Memory B cell (primary cell): ENCODE measurements around the gene OR6M1.

Experiments
- ATAC-seq: fragments of 150-1000 bp; cut with Tn5 transposase; 2 replicates; pipeline ENCODE4 v1.10.0; 2021; ENCODE audit warnings: low read depth, mild to moderate bottlenecking, moderate library complexity
- DNase-seq, 2 donors: peaks; one replicate each; pipeline ENCODE4 v3.0.0; 2022; ENCODE audit warnings: low spot score in 2 of 2
- H3K27ac Mint-ChIP-seq: one replicate; pipeline ENCODE4 v1.8.0; 2022; ENCODE audit warnings: mild to moderate bottlenecking, moderate library complexity, mixed read lengths
- H3K27me3 Mint-ChIP-seq: one replicate; pipeline ENCODE4 v1.8.0; 2022; ENCODE audit warnings: mixed read lengths
- H3K36me3 Mint-ChIP-seq: one replicate; pipeline ENCODE4 v1.8.0; 2022; ENCODE audit warnings: mild to moderate bottlenecking, mixed read lengths
- H3K4me1 Mint-ChIP-seq: one replicate; pipeline ENCODE4 v1.8.0; 2022; ENCODE audit warnings: mixed read lengths
- H3K4me3 Mint-ChIP-seq: one replicate; pipeline ENCODE4 v1.8.0; 2022; ENCODE audit warnings: mild to moderate bottlenecking, moderate library complexity, mixed read lengths
- H3K9me3 Mint-ChIP-seq: one replicate; pipeline ENCODE4 v1.8.0; 2022; ENCODE audit warnings: mixed read lengths

Gene OR6M1

GRCh38 chr11:123762422-123762821 lies 43.7 kb downstream of the OR6M1 start:
- no peak overlapping the region for H3K4me3 Mint-ChIP-seq
- H3K36me3 Mint-ChIP-seq, result peaks cover 6% of the 10 kb centered on the region
- ATAC-seq (no peak), DNase-seq (no peak)
- no peak overlapping the region for H3K27ac Mint-ChIP-seq
- H3K27me3 Mint-ChIP-seq, result peaks cover 3% of the 10 kb centered on the region
- H3K4me1 Mint-ChIP-seq, result no peaks in the 10 kb centered on the region
- peaks cover 13% of the 10 kb centered on the region for H3K9me3 Mint-ChIP-seq

DNA sequence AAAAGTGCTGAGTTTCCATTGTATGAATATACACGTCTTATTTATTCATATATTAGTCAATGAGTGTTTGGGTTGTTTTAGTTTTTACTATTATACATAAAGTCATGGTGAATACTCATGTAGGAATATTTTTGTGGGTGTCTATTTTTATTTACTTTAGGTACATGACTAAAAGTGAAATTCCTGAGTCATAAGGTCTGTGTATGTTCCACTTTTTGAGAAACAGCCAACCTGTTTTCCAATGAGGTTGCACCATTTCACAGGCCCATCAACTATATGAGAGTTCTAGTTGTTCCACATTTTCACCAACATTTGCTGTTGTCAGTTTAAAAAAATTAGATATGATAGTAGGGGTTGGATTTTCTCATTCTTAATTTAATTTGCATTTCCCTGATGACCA lies 45.3 kb downstream of the OR6M1 start:
- no peak overlapping the region for H3K4me3 Mint-ChIP-seq
- H3K36me3 Mint-ChIP-seq, result peaks cover 6% of the 10 kb centered on the region
- DNase-seq (no peak), ATAC-seq (no peak)
- no peak overlapping the region for H3K27ac Mint-ChIP-seq
- no peaks in the 10 kb centered on the region for H3K4me1 Mint-ChIP-seq
- H3K27me3 Mint-ChIP-seq, result peaks cover 1% of the 10 kb centered on the region
- H3K9me3 Mint-ChIP-seq, result peaks cover 13% of the 10 kb centered on the region

DNA sequence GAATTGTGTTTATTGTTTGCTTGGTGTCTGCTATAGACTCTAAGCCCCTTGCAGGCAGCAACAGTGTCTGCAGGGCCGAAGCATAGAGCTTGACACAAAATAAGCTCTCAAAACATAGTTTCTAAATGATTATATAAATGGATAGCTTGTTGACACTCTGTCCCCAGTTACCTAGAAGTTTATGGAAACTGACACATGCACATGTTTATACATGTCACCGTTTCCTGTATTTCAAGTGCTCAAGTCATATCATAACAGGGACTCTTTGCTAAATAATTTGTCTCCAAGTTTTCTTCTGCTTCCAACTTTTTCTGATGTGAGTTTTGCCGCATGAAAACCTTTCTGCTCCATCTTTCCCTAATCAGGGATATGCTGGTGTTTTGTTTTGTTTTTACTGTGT lies 48.2 kb downstream of the OR6M1 start:
- peaks cover 1% of the 10 kb centered on the region for H3K27me3 Mint-ChIP-seq
- DNase-seq (no peak), ATAC-seq (no peak)
- peaks cover 9% of the 10 kb centered on the region for H3K9me3 Mint-ChIP-seq
- peaks cover 6% of the 10 kb centered on the region for H3K36me3 Mint-ChIP-seq
- H3K27ac Mint-ChIP-seq, result no peak overlapping the region
- no peak overlapping the region for H3K4me3 Mint-ChIP-seq
- H3K4me1 Mint-ChIP-seq, result no peaks in the 10 kb centered on the region

- ATAC-seq, result no peak
- H3K27ac Mint-ChIP-seq, result no peak overlapping the region
Measured at GRCh38 chr11:123755813-123756212, 50.3 kb downstream of the OR6M1 start.

More at GRCh38 chr11:123755813-123756212, 50.3 kb downstream of the OR6M1 start:
- H3K36me3 Mint-ChIP-seq, result no peaks in the 10 kb centered on the region
- no peak for DNase-seq
- H3K27me3 Mint-ChIP-seq, result peaks cover 7% of the 10 kb centered on the region
- H3K9me3 Mint-ChIP-seq, result no peaks in the 10 kb centered on the region
- H3K4me1 Mint-ChIP-seq, result no peaks in the 10 kb centered on the region
- no peak overlapping the region for H3K4me3 Mint-ChIP-seq
